ENCODE measurements around the gene CCT7.

CCT7 gene

DNA sequence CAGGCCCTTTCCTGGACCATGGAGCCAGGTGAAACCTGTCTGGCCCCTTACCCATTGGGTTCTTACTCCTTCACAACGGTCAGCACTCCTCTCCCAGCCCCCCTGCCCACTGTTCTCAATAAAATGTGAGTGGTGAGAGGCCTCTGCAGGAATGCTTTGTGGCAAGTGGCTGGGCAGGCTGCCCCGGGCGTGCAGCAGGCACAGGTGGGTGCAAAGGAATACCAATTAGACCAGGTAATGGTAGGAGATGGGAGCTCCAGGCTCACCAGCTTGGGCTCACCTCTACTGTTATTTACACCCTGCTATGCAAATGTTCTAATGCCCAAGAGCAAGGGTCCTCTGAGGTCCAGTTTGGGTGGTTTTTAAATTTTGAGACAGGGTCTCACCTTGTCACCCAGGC, 7.0 kb upstream of the CCT7 start:
- no peak for DNase-seq

DNA sequence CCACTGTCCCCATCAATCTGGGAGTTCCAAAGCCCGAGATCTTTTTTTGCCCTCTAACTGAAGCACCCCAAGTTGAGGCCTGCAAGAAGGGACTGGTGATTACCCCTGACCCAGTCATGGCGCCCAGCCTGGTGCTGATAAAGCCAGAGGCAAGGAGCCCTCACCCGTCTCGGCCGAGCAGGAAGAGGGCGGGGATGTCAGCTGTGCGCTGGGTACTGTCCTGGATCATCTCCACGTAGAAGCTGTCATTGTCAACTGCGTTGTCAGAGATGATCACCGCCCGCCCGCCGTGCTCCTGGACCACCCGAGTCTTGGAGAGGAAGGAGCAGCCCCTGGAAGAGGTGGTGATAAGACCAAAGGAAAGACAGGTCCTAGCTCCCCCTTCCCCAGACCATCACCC, 5.5 kb upstream of the CCT7 start:
- DNase-seq = no peak

DNA sequence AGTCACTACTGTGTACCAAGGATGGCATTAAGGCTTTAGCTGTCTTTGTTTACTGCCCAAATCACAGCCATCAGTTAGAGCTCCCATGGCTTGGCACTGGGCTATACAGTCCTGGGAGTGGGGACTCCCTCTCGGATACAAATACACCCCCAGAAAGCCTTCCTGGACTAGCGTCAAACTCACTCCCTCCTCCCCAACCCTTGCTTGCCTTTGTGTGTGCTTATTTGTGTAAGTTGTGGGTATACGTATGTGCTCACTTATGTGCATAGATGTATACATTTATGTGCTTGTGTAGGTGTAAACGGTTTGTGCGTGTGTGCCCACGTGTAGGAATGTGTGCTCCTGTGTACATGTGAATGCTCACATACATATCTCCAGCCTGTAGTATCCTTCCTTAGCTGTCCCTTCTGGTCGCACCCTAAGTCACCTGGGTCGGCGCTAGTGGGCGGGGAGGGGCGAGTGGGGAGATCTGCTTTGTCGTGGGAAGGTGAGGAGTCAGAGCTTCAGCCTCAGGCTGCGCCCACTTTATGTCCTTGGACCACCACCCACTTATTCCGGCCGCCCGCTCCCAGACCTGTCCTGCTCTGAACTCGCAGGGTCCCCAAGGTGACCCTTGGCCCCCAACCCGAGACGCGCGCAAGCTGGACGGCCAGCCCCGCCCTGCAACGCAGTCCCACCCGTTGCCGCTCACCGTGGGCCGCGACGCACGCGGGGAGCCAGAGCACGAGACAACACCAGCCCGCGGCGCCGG, 1.5 kb upstream of the CCT7 start:
- DNase-seq = no peak

DNA sequence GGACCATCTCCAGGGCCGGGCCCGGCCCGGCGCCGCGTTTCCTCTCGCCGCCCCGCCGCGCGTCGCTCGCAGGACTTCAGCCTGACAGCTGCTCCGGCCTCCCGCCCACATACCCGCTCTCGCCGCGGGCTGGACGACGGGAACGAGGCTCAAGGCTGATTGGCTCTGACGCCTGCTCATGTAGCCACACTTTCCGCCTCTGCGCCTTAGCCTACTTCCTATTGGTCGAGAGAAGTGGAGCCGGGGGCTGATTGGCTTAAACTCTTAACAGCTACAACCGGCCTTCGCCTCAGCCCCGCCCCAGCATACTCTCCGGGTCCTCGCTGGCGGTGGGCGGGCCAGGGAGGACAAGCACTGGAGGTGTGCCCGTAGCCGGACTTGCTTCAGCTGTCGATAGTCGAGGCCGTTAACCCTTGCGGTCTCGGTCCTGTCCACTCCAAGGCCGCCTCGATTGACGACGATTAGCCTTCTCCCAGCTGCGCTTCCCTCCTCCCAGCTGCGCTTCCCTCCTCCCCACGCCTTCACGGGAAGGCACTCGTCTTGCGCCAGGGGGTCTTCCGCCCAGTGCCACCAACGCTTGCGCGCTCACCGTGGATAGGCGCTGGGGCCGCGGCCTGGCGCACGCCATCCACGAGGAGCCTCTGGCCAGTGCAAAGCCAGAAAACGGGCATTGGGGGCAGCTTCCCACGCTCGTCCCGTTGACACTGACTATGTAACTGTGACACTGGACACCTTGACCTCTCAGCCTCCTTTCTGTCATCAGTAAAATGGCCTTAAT, 765 bp upstream of the CCT7 start, which contains the start of gene PRADC1:
PRADC1 (minus strand) TSS at position 86 of the 778 bp plus-strand sequence; CDS start at position 7, 79 bp downstream.
- peak; percentile 88 for DNase-seq

DNA sequence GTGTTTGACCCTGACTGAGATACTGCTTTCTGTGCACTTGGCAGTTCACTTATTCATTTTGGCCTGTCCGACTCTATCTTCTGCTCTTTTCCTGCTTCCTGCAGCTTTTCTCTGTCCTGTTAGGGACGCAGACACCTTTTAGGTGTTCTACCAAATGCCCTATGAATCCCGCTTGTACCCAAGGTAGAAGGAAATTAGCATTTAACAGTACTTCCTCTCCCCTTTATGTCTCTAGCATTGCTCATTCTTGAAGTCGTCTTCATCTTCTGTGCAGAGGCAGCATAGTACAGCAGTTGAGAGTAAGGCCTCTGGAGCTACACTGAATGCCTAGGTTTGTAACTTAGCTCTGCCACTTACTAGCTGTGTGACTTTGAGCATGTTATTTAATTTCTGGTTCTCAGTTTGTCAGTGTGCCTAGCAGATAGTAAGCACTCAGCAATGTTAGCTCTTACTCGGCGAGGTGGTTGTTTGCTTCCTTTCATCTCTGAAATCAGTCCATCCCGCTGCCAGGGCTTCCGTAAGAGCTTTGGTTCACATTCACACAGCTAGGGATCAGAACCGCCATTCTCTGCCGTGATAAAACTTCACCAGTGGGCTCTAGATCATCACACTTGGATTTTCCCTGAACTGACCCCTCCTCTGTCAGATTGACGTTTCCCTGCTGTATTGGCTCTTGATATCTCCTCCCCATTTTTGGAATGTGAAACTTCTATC, 1.4 kb downstream of the CCT7 start:
- no peak for DNase-seq

DNA sequence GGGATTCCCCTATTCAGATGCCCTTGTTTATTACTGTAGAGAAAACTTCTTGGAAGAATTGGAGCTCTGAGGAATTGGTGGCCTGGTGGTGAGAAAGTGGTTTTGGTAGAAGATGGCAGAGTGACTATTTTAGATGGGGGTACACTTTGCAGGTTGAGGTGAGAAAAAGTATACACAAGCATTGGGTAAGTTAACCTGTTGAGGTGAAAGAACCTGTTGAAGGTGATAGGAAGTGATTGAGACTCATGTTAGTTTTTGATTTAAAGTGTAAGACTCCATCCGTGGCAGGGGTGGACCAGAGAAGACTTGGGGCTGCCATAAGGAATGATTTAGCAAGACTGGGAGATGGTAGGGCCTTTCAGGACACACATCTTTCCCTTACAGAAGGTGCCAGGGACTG, 3.1 kb downstream of the CCT7 start:
- DNase-seq = no peak

DNA sequence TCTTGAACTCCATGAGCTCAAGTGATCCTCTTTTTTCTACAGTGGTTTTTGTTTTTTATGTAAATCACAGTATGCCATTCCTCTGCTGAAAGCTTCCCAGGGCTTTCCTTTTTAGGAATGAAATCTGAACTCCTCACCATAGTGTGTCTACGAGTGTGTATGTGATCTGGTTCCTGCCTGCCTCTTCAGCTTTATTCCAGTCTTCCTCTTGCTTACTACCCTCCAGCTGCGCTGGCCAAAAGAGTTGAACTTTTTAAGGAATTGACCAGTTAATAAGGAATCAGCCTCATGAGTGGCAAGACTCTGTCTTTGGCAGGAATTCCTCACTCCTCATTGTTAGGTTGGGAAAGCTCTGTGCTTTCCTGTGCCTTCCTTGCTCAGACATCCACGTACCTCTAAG, 4.0 kb downstream of the CCT7 start:
- no peak for DNase-seq

DNA sequence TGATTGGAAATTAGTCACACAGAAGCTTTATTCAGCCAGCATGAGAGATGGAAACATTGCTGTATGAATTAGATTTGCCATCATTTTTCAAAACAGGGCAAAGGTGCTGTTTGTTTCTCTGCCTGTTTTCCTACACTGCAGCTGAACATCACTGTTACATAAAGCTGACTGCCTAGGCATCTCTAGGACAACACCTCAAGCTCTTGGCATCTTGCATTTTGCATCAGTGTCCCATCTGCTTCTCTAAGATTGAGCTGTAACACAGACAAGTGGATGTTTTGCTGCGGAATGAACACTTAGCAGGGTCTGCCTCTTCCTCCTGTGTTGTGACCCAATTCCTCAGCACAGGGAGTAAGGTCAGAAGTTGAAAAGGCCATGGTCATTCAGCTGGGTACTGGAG, 4.9 kb downstream of the CCT7 start:
- DNase-seq = no peak

DNA sequence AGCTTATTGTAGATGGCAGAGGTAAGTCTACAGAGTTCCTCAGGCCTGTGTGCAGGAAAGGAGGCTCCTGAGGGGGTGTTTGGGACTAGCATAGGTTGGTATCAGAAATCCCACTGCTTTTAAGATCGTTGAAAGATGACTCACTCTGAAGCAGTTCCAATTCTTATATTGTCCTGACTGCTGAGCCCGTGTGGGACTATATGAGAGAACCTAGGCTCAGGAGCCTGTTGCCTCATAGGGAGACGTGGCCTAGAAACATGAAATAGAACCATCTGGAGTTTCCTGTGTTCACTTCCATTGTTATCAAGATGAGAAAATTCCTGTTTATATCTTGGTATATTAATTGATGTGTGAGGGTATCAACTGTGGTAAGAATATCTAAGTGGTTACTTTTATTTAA, 5.7 kb downstream of the CCT7 start:
- DNase-seq = no peak

DNA sequence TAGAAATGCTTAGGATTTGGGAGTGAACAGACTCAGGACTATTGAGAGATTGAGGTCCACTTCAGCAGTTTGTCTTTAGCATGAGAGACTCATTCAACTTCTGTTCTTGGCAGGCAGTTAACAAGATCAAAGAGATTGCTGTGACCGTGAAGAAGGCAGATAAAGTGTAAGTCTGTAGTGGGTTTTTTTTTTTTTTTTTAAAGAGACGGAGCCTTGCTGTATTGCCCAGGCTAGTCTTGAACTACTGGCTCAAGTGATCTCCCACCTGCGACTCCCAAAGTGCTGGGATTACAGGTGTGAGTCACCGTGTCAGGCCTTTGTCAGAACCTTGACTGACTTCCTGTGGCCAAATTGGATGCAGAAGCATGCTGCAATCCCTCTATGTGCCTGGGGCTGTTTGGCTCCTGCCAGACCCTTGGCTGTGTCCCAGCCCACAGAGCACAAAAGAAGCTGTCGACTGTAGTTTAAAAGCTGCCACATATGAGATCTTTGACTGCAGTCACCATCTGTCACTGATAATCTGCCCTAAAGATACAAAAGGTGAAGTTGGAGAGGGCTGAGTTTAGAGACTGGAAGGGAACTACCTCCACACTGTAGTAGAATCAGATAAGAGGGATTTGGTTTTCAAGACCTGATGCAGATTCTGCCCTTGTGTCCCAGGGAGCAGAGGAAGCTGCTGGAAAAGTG, 9.9 kb downstream of the CCT7 start:
- no peak for DNase-seq

DNA sequence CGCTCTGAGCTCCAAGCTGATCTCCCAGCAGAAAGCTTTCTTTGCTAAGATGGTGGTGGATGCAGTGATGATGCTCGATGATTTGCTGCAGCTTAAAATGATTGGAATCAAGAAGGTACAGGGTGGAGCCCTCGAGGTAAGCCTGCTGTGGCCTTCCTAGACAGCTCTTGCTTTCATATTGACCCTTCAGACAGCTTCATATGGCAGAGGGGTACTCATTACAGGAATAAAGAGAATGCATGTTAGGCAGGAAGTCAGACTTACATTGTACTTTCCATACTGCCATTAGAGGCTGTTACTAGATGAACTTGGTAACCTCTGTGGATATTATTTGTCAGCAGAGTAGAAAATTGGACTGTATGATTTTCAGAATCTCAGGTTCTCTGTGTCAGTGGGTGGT, 10.5 kb downstream of the CCT7 start:
- DNase-seq = no peak

DNA sequence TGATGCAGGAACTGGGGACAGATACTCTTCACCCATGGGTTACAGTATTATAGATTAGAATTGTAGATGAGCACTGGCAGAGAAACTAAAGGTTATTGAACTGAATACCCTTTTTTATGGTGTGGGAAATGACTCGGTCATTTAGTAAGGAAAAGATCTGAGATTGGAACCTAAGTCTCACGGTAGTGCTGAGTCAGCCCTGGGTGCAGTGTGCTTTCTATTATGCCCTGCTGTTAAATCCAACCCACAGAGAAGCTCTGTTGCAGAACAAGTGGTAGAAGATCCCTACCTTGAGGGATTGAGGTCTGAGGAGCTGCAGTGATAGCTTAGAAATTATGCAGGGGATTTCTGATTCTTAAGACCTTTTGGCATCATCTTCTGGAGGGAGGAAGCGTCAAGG, 12.7 kb downstream of the CCT7 start:
- DNase-seq = no peak

DNA sequence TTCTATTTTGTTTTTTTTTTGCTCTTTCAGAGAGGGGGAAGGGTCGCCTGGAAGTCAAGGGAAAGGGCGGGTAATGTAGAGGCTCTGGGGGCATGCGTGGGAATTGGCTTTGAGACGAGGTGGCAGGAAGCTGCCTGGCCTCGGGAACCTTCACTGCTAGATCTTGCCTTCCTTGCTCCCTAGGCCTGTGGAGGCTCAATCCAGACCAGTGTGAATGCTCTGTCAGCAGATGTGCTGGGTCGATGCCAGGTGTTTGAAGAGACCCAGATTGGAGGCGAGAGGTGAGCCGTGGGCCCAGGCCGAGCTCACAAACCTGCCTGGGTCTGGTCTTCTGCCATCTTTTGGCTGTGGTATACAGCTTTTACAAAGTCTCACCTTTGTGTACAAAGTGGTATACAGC, 15.5 kb downstream of the CCT7 start:
- no peak for DNase-seq

DNA sequence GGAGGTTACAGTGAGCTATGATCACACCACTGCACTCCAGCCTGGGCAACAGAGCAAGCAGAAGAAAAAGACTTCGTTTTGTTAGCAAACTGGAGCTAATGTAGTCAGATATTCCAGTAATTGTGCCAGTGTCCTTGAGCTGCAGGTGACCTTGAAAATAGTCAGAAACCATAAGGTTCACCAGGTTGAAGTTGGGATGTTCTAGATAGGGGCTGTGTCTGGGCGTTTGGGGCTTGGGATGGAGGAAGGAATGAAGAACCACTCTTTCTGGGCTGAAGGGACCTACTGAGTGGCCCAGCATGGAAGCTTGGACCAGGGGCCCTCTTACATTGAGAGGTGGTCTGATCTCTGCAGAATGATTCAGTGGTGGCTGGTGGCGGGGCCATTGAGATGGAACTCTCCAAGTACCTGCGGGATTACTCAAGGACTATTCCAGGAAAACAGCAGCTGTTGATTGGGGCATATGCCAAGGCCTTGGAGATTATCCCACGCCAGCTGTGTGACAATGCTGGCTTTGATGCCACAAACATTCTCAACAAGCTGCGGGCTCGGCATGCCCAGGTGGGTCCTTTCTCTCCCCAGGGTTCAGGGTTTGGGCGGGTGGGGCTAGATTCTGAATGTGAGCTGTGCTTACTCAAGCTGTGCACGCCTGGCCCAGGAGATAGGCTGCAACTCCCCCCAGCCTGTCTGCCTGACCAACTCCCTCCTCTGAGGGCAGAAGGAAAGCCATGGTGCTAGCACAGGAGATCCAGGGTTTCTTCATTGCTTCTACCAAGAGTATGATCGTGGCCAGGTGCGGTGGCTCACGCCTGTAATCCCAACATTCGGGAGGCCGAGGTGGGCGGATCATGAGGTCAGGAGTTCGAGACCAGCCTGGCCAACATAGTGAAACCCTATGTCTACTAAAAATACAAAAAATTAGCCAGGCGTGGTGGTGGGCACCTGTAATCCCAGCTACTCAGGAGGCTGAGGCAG, 17.1 kb downstream of the CCT7 start:
- DNase-seq = no peak

DNA sequence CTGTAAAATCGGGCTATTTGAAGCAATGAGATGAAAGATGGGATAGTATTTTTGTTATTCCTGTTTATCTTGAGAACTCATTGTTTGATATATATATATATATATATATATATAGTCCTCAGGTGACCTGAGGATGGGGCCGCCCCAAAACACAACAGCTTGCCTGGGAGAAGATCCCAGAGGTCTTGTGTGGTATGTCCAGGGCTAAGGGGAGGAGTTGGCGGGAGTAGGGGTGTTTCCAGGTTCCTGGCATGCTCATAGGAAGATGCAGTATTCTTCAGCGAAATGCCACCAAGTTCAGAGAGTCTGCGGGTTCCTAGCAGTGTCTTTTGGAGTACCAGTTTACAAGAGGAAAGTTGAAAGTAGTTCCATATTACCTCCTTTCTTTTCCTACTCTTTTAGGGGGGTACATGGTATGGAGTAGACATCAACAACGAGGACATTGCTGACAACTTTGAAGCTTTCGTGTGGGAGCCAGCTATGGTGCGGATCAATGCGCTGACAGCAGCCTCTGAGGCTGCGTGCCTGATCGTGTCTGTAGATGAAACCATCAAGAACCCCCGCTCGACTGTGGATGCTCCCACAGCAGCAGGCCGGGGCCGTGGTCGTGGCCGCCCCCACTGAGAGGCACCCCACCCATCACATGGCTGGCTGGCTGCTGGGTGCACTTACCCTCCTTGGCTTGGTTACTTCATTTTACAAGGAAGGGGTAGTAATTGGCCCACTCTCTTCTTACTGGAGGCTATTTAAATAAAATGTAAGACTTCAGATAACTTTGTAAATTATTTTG, 18.3 kb downstream of the CCT7 start:
- no peak for DNase-seq

DNA sequence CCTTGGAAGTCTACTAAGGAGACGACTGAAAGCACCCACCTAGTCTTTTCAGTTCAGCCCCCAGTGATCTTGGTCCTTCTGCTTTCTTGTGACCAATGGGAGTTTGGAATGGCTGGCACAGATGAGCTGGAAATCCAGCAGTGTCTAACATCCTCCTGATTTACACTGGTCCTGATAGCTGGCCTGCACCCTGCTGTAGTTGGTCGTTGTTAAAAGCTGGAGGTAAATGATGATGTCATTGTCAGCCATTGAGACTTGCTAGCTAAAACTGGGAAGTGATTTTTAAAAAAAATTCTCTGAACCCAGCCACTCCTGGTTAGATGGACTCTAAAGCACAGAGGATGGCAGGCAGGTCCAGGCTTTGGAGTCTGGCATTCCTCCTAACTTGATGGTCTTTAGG, 19.3 kb downstream of the CCT7 start:
- DNase-seq = no peak

DNA sequence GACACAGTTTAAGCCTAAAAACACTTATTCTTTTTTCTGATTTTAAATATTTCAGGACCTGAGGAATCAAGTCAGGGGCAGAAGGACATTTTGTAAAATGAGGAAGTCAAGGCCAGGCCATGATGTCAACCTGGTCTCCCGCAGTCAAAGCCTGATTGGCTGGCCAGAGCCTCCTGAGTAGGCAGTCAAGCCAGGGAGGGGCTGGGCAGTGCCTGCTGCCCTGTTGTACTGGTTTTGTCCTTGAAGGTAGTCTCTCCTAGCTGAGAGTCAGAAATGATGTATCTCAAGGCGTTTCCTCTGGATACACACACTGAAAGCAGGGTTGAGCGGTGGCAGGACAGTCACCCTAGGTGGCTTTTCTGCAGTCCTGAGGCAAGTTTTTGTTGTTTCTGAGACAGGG, 19.8 kb downstream of the CCT7 start:
- no peak for DNase-seq

DNA sequence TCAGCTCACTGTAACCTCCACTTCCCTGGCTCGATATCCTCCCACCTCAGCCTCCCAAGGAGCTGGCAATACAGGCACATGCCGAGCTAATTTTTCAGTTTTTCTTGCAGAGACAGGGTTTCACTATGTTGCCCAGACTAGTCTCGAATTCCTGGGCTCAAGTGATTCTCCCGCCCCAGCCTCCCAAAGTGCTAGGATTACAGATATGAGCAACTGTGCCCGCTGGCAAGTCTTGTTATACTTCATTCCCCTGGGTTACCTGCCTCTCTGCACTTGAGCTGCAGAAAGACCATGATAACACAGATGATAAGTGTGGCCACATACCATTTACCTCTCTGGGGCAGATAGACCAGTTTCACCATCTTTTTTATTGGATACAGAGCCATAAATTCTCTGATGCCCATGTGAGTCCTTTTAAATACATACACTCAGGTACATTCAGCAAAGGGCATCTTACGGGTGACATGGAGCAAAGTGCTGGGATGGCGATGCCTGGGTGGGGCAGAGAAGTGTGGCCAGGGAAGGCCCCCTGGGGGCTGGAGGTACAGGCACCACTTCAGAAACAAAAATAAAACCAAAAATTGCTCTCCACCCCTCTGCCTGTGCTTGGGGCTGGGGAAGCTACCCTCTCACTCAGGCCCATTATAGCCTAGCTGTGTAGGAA, 20.4 kb downstream of the CCT7 start:
- DNase-seq = no peak

DNA sequence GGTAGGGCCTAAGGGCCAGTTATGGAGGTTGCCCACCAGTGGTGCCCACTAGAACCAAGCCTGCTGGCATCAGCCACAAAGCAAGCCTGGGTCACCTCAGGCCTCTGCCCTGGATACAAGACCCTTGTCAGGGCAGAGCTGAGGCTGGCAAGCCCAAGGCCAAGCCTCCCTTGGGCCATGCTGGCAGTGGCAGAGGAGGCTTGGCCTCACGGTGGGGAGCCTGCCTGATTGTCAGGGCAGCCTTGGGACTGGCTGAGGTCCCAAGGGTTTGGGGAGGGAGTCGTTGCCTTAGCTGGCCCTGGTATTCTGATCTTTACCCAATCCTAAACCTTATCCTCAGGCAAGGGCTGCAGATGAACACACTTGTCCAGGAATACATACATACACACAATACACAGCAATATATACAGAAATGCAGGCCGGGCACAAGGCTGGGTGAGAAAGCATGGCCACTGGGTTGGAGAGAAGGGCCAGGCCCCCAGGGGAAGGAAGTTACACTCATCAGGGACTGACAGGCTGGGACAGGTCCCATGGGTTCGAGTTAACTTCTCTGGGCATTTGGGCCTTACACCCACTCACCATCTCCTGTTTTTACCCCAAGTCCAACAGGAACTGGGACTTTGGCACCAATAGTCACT, 21.0 kb downstream of the CCT7 start:
- no peak for DNase-seq
